ENCODE data around the gene C1orf52.

C1orf52 gene

GRCh38 chr1:85259118-85259911 is at the start of gene C1orf52:
Gene C1orf52 (minus strand): TSS chr1:85259662. CDS start chr1:85259633, 29 bp downstream.
- peak; percentile 87 for DNase-seq

- DNase-seq = no peak
These were observed 49.4 kb upstream of the C1orf52 start for GRCh38 chr1:85308833-85309350.

DNA sequence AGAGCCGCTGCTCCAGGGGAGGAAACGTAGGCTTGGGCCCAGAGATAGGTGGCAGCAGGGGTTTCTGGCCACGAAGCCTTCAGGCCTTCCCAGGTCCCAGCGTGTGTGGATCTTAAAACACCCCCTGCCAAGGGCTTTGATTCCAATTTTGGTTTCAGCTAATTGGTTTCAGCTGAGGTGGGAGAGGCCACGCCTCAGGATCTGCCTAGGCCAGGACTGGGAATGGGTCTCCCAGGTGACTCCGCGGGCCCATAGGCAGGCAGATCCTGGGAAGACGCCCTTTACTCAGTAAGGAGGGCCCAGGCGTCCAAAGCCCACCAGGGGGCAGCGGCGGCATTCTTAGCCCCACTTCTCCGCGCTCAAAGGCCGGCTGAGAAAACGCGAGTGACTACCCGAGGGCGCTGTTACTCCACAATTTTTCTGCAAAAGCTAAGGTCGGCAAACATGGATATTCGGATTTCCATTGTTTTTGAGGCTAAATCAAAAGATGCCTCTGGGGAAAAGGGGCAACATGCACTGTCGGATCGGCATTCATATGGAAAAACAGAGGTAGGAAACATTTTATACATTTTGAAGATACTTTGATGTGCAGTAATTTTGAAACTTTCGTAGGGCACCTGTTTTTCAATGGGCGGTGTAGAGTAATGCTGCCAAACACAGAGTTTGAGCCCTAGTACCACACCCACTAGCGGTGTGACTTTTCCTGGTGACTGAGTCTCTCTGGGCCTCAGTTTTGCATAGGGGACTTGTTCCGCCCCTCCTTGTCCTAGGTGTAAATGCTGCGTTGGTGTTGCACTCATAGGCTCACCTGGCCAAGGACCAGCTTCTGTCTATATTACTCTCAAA is 48.7 kb upstream of the C1orf52 start:
- peak; percentile 74 for DNase-seq

GRCh38 chr1:85306236-85306635 is 46.8 kb upstream of the C1orf52 start:
- no peak for DNase-seq

DNA sequence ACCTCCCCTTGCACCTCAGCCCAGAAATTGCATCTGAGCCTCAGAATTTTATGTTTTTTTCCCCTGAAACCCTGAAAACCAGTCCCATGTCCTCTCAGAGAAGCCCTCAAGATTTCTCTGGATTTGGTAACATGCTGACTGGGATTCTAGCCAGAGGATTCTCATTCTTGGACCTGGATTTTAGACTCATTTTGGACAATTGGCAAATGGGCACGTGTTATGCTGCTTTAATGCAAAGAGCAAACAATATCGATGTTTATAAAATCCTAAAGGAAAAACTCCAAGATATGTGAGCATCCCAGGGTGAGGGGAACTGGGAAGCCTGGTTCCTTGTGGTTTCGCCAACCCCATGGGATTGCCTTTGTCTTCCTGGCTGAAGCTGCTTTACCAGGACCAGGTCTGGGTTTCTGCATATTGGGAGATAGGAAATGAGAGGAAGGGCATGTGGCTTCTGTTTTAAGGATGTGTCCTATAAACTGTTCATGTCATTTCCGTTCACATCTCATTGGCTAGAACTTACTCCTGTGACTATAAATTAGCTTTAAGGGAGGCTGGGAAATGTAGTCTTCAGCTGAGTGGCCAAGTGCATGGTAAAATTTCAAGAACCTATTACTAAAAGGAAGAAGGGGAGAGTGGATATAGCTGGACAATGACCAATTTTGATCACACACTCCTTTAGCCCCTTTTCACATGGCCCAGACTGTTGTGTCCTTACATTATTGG is 44.1 kb upstream of the C1orf52 start:
- peak; percentile 23 for DNase-seq

- no peak for DNase-seq
These were observed 40.7 kb upstream of the C1orf52 start for GRCh38 chr1:85300140-85300539.

GRCh38 chr1:85297855-85298629 is 38.6 kb upstream of the C1orf52 start:
- DNase-seq = no peak

DNA sequence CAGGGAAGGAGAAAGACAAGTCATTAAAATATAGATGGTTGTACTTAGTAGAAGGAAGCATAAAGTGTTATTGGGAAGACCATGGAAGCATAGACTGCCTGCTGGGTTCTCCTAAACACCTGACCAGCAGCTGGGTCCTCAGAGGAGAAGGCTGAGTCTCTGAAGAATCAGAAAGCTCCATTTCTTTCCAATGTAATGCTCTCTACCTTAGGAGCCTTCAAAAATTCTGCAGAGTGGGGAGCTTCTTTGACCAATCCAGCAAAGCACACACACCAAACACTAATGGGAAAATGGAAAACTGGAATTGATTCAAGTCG is 38.0 kb upstream of the C1orf52 start:
- DNase-seq = no peak

- no peak for DNase-seq
These were observed 37.5 kb upstream of the C1orf52 start for GRCh38 chr1:85296980-85297379.

- DNase-seq = no peak
These were observed 36.2 kb upstream of the C1orf52 start for GRCh38 chr1:85295654-85296053.

GRCh38 chr1:85295006-85295431 is 35.6 kb upstream of the C1orf52 start:
- DNase-seq = no peak

DNA sequence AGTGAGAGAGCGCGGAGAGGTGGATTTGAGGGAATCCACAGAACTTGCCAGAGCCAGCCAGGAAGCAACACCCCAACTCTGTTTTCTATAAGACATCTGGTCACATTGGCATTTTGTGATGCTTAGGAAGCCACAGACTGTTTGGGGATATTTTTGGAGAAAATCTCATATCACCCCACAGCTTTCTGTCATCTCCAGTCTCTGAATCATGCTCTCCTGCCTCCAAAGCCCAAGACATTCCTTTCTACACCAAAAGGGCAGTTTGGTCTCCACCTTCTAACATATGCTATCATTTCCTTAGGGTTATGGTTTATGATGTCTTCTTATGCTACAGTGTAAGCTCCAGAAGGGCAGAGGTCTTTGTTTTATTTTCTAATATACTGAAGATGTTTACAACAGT is 31.4 kb upstream of the C1orf52 start:
- DNase-seq = no peak

DNA sequence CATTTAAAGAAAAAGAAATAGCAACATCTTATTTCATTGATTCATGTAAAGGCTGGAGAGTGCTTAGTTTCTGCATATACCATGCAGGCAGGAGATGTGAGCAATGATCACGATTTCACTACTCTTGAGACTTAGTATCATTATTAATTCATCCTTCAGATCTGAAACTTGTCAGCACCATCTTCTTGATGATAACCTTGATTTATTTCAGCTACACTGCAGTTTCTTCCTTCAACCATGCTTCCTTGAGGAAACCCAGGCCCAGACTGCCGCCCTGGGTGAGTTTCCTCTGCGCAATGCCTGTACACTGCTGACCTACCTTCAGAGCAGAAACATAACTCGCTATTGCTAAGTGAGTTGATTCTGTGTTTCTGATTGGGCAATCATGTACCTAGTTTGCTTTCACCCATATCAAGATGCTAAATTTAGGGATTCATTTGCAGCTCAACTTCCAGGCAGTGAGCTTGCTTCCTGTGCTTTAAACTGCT is 30.4 kb upstream of the C1orf52 start:
- no peak for DNase-seq

DNA sequence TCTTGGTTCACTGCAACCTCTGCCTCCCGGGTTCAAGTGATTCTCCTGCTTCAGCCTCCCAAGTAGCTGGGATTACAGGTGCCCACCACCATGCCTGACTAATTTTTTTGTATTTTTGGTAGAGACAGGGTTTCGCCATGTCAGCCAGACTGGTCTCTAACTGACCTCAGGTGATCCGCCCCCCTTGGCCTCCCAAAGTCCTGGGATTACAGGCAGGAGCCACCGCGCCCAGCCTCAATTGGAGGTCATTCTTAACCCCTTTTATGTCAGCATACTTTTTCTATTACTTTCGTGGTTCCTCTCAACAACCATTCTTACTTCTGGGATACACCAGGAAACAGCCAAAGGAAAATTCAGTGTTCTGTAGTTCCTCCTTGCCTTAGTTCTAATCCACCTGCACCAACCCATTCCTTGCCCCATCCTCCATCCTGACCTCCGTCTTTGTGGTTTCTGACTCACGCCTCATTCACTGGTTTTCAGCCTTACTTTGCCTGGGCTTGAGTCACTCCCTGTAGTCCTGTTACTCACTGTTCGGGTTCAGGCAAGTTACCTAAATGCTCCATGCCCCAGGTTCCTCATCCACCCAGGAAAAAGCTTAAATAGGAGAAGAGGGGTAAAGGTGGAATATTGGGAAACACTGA is 29.9 kb upstream of the C1orf52 start:
- DNase-seq = no peak

GRCh38 chr1:85284202-85284601 is 24.7 kb upstream of the C1orf52 start:
- DNase-seq = no peak

DNA sequence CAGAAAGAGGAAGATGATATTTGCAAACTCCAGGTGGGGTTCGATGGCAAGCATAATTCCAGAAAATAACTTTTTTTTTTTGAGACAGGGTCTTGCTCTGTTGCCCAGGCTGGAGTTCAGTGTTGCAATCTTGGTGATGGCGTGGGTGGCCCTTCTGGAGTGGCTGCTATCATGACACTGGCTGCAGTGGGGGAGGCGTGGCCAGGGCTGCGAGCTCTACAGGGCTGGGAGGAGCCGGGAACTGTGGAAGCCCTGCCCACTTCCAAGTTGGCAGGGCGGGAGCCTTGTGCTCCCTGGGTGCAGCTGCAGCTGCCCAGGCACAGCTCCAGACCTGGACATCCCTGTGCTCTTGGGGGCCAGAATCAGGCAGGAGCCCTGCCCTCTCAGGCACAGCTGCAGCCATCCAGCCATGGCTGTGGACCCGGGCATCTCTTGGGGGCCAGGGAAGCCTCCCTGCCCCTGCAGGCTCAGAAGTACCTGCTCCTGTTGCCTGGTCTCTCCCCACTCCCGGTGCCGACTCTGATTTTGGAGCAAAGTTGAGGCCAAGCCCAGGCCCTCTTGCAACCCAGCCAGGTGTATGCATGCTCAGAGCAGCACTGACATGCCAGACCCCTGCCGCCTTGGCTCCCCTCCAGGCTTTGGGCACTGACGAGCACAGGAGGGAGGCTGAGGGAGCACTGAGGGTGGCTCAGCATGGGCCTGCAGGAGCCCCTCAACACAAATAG is 24.2 kb upstream of the C1orf52 start:
- DNase-seq = peak; percentile 15

- no peak for DNase-seq
These were observed 23.0 kb upstream of the C1orf52 start for GRCh38 chr1:85282424-85282823.

- DNase-seq = no peak
These were observed 21.2 kb upstream of the C1orf52 start for GRCh38 chr1:85280636-85281035.

DNA sequence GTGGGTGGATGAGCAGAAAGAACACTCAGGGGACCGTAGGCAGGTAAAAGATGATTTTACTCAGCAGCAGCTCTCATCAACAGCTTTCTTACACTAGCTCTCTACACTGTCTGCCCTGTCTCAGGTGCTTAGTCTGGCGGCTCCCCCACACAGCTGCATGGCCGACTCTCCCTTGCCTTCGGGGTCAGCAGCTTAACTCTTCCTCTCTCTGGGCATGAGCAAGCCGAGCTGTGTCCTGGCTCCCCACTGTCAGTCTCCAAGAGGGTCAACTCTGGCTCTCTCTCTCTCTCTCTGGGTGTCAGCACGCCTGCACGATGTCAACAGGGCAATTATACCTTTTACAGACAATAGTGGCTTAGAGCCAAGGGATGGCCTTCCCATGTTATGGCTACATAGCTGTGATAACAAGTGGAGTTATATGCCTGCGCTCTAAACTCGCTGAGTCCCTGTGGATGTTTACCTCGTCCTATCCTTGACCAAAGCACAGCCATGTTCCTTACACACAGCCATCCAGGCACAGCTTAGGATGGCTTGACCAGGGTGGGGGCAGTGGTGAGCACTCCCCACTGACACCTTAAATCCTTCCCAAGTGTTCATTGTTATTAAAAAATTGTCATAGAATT is 20.1 kb upstream of the C1orf52 start:
- no peak for DNase-seq

DNA sequence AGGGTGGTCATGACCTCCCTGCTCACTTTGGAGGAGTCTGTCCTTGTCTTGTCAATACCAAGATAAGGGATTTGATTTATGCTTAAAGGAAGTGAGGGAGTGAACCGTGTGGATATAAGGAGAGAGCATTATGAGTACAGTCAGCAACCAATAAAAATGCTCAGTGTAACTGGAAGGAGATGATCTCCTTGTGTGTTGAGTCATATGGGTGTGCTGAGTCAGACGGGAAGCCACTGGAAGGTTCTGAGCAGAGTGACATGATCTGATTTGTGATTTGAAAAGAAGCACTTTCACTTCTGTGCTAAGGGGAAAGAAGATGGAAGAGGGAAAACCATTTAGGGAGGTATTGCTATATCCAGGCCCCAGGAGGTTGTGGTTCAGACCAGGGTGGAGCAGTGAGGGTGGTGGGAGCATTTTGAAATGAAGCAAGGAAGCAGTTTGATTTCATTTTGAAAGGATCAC is 19.4 kb upstream of the C1orf52 start:
- DNase-seq = no peak

DNA sequence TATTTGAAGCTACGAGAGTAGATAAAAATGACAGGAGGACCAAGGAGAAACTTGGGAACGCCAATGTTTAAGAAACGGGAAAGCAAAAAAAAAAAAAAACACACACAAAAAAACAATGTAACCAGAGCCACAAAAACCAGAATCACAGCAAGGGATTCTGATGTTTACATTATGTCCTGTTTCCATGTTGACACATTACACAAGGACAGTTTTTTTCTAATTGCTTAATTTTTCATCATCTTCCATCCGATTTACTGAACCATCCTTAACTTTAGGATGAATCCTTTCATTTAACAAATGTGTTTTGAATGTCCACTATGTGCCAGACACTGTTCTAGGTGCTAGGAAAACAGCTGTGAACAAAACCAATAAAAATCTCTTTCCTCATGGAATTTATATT is 18.3 kb upstream of the C1orf52 start:
- no peak for DNase-seq

Data from NCI-H446 treated with DMSO at 0.1 percent for 48 hours (cell line).